GM19025 (cell line): ENCODE results near the gene IL34.

Experiments
- ATAC-seq: cut with Tn5 transposase; IDR thresholded peaks from one replicate; pipeline ENCODE4 v1.9.1; 2021; ENCODE audit warnings: mild to moderate bottlenecking, low read depth, moderate library complexity; ENCODE audit not compliant: unreplicated experiment

The IL34 gene

GRCh38 chr16:70698901-70699300 lies 52.5 kb downstream of the IL34 start:
- no peak for ATAC-seq

DNA sequence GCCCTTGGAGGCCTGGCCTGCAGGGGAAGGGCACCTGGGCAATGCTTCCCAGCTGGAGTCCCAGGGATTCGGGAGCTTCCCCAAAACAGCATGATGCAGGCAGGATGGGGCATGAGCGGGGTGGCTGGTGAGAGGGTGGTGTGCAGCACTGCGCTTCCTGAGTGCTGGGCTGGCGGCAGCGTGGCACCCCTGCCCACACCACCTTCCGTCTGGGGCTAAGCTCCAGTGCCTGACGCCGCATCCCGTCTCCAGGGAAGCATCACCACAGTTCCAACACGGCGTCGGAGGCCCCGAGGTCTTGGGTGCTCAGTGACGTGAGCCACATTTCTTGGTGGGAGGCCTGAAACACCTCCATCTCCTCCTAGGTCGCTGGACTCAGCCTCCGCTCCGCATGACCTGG lies 53.3 kb downstream of the IL34 start:
- ATAC-seq = no peak

DNA sequence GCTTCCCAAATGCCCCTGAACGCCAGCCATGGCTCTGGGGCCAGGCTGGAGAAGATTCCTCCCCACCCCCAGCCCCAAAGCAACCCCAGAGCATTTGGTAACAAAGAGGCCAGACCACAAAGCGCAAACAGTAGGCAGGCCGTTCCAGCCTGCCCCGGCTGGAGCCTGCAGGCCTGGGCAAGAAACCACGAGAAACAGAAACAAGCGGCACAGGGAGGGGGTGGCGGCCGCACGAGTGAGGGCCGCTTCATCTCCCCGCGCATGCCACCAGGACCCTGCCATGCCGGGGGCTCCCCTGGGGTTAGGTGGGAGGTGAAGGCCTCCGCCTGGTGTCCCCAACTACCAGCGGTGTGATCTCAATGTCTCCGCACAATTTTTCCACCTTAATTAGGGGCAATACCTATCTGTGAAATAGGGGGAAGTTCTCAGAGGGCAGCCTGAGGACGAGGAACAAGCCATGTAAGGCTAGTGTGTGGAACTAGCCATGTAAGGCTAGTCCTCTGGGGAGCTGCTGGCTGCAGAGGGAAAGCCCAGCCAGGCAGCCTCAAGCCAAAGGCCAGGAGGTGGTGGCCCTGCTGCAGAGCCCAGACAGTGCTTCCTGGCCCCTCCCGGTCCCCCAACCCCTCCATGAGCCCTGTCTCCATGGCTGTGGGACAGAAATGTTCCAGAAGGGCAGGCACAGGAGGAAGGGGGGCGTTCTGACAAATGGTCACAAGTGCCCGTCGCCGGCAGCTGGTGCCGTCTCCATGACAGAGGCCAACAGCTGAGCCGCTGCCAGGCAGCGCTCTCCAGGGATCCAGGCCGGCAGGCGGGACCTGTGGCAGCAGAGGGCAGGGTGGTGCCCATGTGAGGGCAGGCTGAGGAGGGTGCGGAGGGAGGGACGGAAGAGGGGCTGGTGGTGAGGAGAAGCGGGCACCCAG lies 54.0 kb downstream of the IL34 start:
- no peak for ATAC-seq

DNA sequence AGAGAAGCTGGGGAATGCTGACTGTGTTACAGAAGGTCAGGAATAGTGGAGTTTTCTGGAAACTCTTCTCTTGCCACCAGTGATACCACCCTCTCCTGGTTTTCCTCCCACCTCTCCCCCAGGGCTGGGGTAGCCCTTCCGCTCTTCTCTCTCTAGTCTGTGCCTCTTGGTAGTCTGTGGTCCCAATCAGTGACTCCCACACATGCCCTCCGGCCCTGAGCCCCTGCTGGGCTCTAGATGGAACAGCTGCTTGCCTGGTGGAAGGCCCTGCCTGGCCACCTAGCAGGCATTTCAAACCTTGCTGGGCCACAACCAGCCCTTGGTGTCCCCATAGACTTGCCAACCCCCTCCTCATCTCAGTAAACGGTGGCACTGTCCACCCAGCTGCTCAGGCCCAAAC lies 54.7 kb downstream of the IL34 start:
- ATAC-seq = no peak

DNA sequence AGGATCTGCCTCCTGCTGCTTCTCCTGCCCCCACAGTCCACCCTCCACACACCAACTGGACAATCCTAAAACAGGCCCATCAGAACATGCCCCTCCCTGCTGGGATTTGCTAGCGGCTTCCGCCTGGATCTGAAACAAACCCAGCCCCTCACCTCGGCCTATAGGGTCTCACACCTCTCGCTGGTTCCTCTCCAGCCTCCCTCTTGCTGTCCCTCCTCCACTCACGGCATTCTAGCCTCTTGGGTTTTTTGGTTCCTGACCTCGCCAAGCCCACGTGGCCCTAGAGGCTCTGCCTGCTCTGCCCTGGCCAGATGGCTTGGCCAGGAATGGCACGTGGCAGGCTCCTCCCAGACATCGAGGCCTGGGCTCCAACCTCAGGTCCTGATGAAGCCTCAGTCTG lies 55.2 kb downstream of the IL34 start:
- ATAC-seq = no peak

DNA sequence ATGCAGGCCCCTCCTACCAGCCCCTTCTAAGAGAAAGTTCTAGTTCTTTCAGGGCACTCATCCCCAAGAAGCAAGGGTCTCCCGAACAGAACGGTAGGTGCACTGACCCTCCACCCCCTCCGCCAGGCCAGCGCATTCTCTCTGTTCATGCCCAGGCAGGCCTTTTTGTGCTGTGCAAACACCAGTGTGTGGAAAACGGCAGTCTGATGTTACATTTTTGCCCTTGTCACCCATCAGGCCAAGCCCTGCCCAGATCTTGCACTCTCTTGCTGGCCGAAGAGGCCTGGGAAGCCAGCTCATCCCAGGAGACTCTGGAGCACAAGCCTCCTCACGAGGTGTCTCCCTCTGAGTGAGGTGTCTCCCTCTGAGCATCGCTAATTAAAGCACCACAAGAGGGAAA lies 55.6 kb downstream of the IL34 start:
- ATAC-seq = no peak

- no peak for ATAC-seq
Observed at GRCh38 chr16:70702624-70703023, 56.3 kb downstream of the IL34 start.

GRCh38 chr16:70703041-70703834 lies 56.9 kb downstream of the IL34 start:
- no peak for ATAC-seq

- no peak for ATAC-seq
Observed at GRCh38 chr16:70703835-70704381, 57.5 kb downstream of the IL34 start.

DNA sequence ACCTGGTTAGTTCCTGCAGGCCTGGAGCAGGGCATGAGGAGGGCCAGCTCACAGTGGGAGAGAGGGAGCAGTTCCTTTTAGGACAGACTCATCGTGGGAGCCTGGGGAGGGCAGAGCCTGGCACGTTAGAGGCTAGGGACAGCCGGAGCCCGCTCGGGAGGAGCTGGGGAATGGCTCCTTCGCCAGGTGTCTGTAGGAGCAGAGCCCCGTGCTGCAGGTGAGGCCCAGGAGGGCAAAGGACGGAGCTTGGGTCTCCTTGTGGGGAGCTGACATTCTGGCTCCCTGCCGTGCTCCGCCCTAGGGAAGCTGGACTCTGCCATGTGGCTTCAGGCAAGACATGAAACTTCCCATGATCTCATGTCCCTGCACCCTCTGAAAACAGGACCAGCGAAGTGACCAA lies 58.2 kb downstream of the IL34 start:
- no peak for ATAC-seq

DNA sequence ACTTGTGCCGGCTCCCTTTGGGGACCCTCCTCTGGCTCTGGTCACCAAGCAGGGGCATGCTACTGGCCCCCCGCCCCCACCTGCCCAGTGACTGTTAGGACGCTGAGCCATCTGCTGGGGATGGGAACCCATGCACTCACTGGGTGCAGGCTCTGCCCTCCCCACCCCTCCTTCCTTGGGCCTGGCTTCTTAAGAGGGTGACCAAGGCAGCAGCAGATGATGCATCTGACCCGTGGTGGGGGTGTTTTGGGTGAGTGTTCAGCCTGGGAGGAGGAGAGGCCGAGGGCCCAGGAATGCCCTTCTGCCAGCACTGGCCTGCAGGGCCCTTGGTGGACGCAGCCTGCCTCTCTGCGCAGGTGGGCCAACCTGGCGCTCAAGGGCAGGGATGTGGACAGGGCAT lies 58.7 kb downstream of the IL34 start:
- ATAC-seq = no peak

- no peak for ATAC-seq
Observed at GRCh38 chr16:70706948-70707465, 60.6 kb downstream of the IL34 start.

- ATAC-seq = no peak
Observed at GRCh38 chr16:70708366-70709246, 62.2 kb downstream of the IL34 start.

- ATAC-seq = no peak
Observed at GRCh38 chr16:70709457-70709856, 63.1 kb downstream of the IL34 start.

DNA sequence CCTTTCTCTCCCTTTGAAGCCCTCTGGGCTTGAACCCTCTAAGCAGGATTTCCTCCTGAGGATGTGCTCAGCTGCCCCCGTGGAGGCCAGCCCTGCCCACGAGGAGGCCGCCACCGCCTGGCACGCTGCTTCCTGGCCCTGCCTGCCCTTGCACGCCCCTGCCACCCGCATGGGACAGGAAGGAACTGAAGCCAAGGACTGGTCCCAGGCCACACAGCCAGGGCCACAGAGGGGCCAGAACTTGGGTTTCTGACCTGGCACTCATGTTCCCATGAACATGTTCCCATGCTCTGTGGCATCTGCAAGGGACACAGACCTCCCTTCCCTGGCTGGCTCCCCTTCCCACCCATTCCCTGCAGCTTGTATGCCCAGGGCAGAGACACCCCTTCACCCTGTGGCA lies 63.6 kb downstream of the IL34 start:
- ATAC-seq = no peak
